HepG2 (cell line): ENCODE measurements around the gene TNFSF13. TPM values are rescaled to one million over a fixed set of nuclear protein-coding genes. Genes with fewer than 3 reads are reported as not detected.

ENCODE experiments used
- AKAP8 ChIP-seq: sonication (generic); formaldehyde crosslinking; IDR thresholded peaks from 2 replicates; pipeline ENCODE4 v1.5.1; 2020; ENCODE audit warnings: mild to moderate bottlenecking, missing genetic modification reagents
- CHCHD3 ChIP-seq: sonication (generic); formaldehyde crosslinking; IDR thresholded peaks from 2 replicates; pipeline ENCODE4 v1.8.0; 2022; ENCODE audit warnings: mild to moderate bottlenecking, missing genetic modification reagents, moderate library complexity
- DPF2 ChIP-seq: sonication (generic); formaldehyde crosslinking; IDR thresholded peaks from 2 replicates; pipeline ENCODE4 v1.4.0; 2020; ENCODE audit warnings: mild to moderate bottlenecking, low read depth, missing genetic modification reagents, borderline replicate concordance
- GATAD1 ChIP-seq: IDR thresholded peaks from 2 replicates; pipeline ENCODE4 v1.6.1; 2016; ENCODE audit warnings: missing genetic modification reagents, missing compliant biosample characterization
- IRX3 ChIP-seq: sonication (generic); formaldehyde crosslinking; IDR thresholded peaks from 2 replicates; pipeline ENCODE4 v1.8.1; 2023; ENCODE audit warnings: mild to moderate bottlenecking, low read depth, missing genetic modification reagents, borderline replicate concordance
- KDM3A ChIP-seq: IDR thresholded peaks from 2 replicates; pipeline ENCODE4 v1.6.1; 2018; ENCODE audit warnings: low read depth, missing compliant biosample characterization
- MATR3 ChIP-seq: sonication (generic); formaldehyde crosslinking; IDR thresholded peaks from 2 replicates; pipeline ENCODE4 v1.4.0; 2020; ENCODE audit warnings: missing genetic modification reagents
- NPAS2 ChIP-seq: sonication (generic); formaldehyde crosslinking; IDR thresholded peaks from 2 replicates; pipeline ENCODE4 v1.8.0; 2022; ENCODE audit warnings: mild to moderate bottlenecking, missing genetic modification reagents, borderline replicate concordance
- PHB2 ChIP-seq: fragments of 450-650 bp; IDR thresholded peaks from 2 replicates; pipeline ENCODE4 v1.6.1; 2018; ENCODE audit not compliant: partially characterized antibody
- REXO4 ChIP-seq: sonication (generic); formaldehyde crosslinking; IDR thresholded peaks from 2 replicates; pipeline ENCODE4 v1.8.0; 2022; ENCODE audit warnings: missing genetic modification reagents, mild to moderate bottlenecking, borderline replicate concordance
- ZC3H13 ChIP-seq: sonication (generic); formaldehyde crosslinking; IDR thresholded peaks from 2 replicates; pipeline ENCODE4 v1.8.1; 2023; ENCODE audit warnings: mild to moderate bottlenecking, missing genetic modification reagents, moderate library complexity
- ZFP82 ChIP-seq: sonication (generic); formaldehyde crosslinking; IDR thresholded peaks from 2 replicates; pipeline ENCODE4 v1.5.1; 2020; ENCODE audit warnings: mild to moderate bottlenecking, missing genetic modification reagents, borderline replicate concordance
- ZFP90 ChIP-seq: sonication (generic); formaldehyde crosslinking; IDR thresholded peaks from 2 replicates; pipeline ENCODE4 v1.8.0; 2022; ENCODE audit warnings: missing genetic modification reagents, mild to moderate bottlenecking, inconsistent platforms, borderline replicate concordance
- ZNF17 ChIP-seq: sonication (generic); formaldehyde crosslinking; IDR thresholded peaks from 2 replicates; pipeline ENCODE4 v1.5.0; 2020; ENCODE audit warnings: mild to moderate bottlenecking, missing genetic modification reagents
- ZNF235 ChIP-seq: sonication (generic); formaldehyde crosslinking; IDR thresholded peaks from 2 replicates; pipeline ENCODE4 v1.8.1; 2023; ENCODE audit warnings: mild to moderate bottlenecking, missing genetic modification reagents, borderline replicate concordance
- ZNF713 ChIP-seq: sonication (generic); formaldehyde crosslinking; IDR thresholded peaks from 2 replicates; pipeline ENCODE4 v1.4.0; 2020; ENCODE audit warnings: mild to moderate bottlenecking, missing genetic modification reagents
- ZNF777 ChIP-seq: sonication (generic); formaldehyde crosslinking; IDR thresholded peaks from 2 replicates; pipeline ENCODE4 v1.4.0; 2020; ENCODE audit warnings: missing genetic modification reagents
- ZSCAN25 ChIP-seq: sonication (generic); formaldehyde crosslinking; IDR thresholded peaks from 2 replicates; pipeline ENCODE4 v1.8.0; 2022; ENCODE audit warnings: mild to moderate bottlenecking, missing genetic modification reagents
- polyA plus RNA-seq, 8 experiments: library from polyadenylated mRNA; depleted of rRNA in 3 of 8; stranded (reverse) in 7 of 8; unstranded in 1 of 8; fragments of >200 nt; fragmentation: Illumina TruSeq in 4 of 8; extraction: Trizol in 4 of 8; gene quantifications; 2 replicates each; pipeline versions ENCODE4 v1.2.1 to v1.2.3, GENCODE V29; 2011 to 2016; ENCODE audit warnings: low read depth in 4 of 8, missing spikeins in 1 of 8, mixed read lengths in 1 of 8; ENCODE audit not compliant: insufficient read depth in 1 of 8
- total RNA-seq, 5 experiments: library from RNA; depleted of rRNA; stranded (reverse); fragments of >200 nt; fragmentation: Illumina TruSeq; extraction: Trizol; gene quantifications; 2 replicates each; pipeline ENCODE4 v1.2.3, GENCODE V29; 2016; ENCODE audit warnings: low read depth in 1 of 5
- TF ChIP-seq, protein P1 (sequence below): sonication (generic); formaldehyde crosslinking; IDR thresholded peaks from 2 replicates; pipeline ENCODE4 v1.4.0; 2020; ENCODE audit warnings: missing genetic modification reagents
- TF ChIP-seq, protein P2 (sequence below): sonication (generic); formaldehyde crosslinking; IDR thresholded peaks from 2 replicates; pipeline ENCODE4 v1.4.0; 2020; ENCODE audit warnings: missing genetic modification reagents, borderline replicate concordance
- TF ChIP-seq, protein P3 (sequence below): sonication (generic); formaldehyde crosslinking; IDR thresholded peaks from 2 replicates; pipeline ENCODE4 v1.4.0; 2020; ENCODE audit warnings: mild to moderate bottlenecking, missing genetic modification reagents
- TF ChIP-seq, protein P4 (sequence below): sonication (generic); formaldehyde crosslinking; conservative IDR thresholded peaks from 2 replicates; pipeline ENCODE4 v1.4.0; 2020; ENCODE audit warnings: missing genetic modification reagents
- TF ChIP-seq, protein P5 (sequence below): IDR thresholded peaks from 2 replicates; pipeline ENCODE4 v1.6.1; 2012; ENCODE audit warnings: low read depth, low read length, improper control_type of control experiment

The TNFSF13 gene
- total and polyA plus RNA-seq, 2 of the 13 experiments (the other 11 are each of a cell fraction or from before 2014, with no cell fraction given): 2.5 to 3.3 TPM

DNA sequence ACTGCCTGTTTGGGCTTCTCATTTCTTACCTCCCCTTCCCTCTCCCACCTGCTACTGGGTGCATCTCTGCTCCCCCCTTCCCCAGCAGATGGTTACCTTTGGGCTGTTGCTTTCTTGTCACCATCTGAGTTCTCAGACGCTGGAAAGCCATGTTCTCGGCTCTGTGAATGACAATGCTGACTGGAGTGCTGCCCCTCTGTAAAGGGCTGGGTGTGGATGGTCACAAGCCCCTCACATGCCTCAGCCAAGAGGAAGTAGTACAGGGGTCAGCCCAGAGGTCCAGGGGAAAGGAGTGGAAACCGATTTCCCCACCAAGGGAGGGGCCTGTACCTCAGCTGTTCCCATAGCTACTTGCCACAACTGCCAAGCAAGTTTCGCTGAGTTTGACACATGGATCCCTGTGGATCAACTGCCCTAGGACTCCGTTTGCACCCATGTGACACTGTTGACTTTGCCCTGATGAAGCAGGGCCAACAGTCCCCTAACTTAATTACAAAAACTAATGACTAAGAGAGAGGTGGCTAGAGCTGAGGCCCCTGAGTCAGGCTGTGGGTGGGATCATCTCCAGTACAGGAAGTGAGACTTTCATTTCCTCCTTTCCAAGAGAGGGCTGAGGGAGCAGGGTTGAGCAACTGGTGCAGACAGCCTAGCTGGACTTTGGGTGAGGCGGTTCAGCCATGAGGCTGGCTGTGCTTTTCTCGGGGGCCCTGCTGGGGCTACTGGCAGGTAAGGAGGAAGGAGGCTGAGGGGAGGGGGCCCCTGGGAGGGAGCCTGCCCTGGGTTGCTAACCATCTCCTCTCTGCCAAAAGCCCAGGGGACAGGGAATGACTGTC is 20.7 kb downstream of the TNFSF13 start, which contains the start of gene CD68 (continued):
- TF ChIP-seq AKAP8 (CRISPR knock-in tag) (peak; percentile 94), KDM3A (CRISPR knock-in tag) (no peak), NPAS2 (CRISPR knock-in tag) (no peak), DPF2 (CRISPR knock-in tag) (0 out of 2 replicates have a peak, but pooled peaks have one; percentile 8), ZNF17 (no peak), PHB2 (no peak), MATR3 (CRISPR knock-in tag) (no peak), ZNF235 (CRISPR knock-in tag) (0 out of 2 replicates have a peak, but pooled peaks have one; percentile 12), ZFP90 (CRISPR knock-in tag) (peak; percentile 78; the same call in 1 of the 2 replicates), IRX3 (CRISPR knock-in tag) (no peak), CHCHD3 (CRISPR knock-in tag) (no peak), ZC3H13 (CRISPR knock-in tag) (peak; percentile 97), GATAD1 (CRISPR knock-in tag) (peak; percentile 68), ZNF713 (CRISPR knock-in tag) (no peak), ZSCAN25 (CRISPR knock-in tag) (peak; percentile 63; the same call in 1 of the 2 replicates), ZNF777 (no peak; the same call in 1 of the 2 replicates), REXO4 (CRISPR knock-in tag) (no peak), ZFP82 (CRISPR knock-in tag) (peak; percentile 21; the same call in 1 of the 2 replicates)
- TF ChIP-seq, protein P1, sequence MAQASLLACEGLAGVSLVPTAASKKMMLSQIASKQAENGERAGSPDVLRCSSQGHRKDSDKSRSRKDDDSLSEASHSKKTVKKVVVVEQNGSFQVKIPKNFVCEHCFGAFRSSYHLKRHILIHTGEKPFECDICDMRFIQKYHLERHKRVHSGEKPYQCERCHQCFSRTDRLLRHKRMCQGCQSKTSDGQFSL: no peak
- TF ChIP-seq, protein P2, sequence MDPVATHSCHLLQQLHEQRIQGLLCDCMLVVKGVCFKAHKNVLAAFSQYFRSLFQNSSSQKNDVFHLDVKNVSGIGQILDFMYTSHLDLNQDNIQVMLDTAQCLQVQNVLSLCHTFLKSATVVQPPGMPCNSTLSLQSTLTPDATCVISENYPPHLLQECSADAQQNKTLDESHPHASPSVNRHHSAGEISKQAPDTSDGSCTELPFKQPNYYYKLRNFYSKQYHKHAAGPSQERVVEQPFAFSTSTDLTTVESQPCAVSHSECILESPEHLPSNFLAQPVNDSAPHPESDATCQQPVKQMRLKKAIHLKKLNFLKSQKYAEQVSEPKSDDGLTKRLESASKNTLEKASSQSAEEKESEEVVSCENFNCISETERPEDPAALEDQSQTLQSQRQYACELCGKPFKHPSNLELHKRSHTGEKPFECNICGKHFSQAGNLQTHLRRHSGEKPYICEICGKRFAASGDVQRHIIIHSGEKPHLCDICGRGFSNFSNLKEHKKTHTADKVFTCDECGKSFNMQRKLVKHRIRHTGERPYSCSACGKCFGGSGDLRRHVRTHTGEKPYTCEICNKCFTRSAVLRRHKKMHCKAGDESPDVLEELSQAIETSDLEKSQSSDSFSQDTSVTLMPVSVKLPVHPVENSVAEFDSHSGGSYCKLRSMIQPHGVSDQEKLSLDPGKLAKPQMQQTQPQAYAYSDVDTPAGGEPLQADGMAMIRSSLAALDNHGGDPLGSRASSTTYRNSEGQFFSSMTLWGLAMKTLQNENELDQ (CRISPR knock-in tag): peak; percentile 19; the same call in 1 of the 2 replicates
- TF ChIP-seq, protein P3, sequence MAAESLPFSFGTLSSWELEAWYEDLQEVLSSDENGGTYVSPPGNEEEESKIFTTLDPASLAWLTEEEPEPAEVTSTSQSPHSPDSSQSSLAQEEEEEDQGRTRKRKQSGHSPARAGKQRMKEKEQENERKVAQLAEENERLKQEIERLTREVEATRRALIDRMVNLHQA: no peak; the same call in 1 of the 2 replicates
- TF ChIP-seq, protein P4, sequence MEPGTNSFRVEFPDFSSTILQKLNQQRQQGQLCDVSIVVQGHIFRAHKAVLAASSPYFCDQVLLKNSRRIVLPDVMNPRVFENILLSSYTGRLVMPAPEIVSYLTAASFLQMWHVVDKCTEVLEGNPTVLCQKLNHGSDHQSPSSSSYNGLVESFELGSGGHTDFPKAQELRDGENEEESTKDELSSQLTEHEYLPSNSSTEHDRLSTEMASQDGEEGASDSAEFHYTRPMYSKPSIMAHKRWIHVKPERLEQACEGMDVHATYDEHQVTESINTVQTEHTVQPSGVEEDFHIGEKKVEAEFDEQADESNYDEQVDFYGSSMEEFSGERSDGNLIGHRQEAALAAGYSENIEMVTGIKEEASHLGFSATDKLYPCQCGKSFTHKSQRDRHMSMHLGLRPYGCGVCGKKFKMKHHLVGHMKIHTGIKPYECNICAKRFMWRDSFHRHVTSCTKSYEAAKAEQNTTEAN (CRISPR knock-in tag): 0 out of 2 replicates have a peak, but pooled peaks have one; percentile 33
- TF ChIP-seq, protein P5, sequence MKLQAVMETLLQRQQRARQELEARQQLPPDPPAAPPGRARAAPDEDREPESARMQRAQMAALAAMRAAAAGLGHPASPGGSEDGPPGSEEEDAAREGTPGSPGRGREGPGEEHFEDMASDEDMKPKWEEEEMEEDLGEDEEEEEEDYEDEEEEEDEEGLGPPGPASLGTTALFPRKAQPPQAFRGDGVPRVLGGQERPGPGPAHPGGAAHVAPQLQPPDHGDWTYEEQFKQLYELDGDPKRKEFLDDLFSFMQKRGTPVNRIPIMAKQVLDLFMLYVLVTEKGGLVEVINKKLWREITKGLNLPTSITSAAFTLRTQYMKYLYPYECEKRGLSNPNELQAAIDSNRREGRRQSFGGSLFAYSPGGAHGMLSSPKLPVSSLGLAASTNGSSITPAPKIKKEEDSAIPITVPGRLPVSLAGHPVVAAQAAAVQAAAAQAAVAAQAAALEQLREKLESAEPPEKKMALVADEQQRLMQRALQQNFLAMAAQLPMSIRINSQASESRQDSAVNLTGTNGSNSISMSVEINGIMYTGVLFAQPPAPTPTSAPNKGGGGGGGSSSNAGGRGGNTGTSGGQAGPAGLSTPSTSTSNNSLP: peak; percentile 78; the same call in 1 of the 2 replicates
